Loucy (cell line): ENCODE measurements around the gene MICAL2.
"Not testable (repeated sequence)": the region's sequence is repeated elsewhere in the genome, so short reads cannot be mapped to it uniquely, and the experiment has no call there.

Source experiments
- H2AFZ ChIP-seq: fragments of 200-600 bp; sonication (generic); 2 replicates; pipeline ENCODE4 v1.6.0; 2016; ENCODE audit warnings: antibody characterized with exemption, mild to moderate bottlenecking, low read length, moderate library complexity
- H3F3A ChIP-seq: fragments of 200-600 bp; 2 replicates; pipeline ENCODE4 v1.6.0; 2016; ENCODE audit warnings: antibody characterized with exemption, low read depth, mild to moderate bottlenecking
- H3K27me3 ChIP-seq: fragments of 200-600 bp; sonication (generic); 2 replicates; pipeline ENCODE4 v1.6.1; 2014; ENCODE audit warnings: low read length, mild to moderate bottlenecking; ENCODE audit not compliant: insufficient read depth, poor library complexity, severe bottlenecking
- H3K36me3 ChIP-seq: fragments of 200-600 bp; sonication (generic); 2 replicates; pipeline ENCODE4 v1.6.1; 2016; ENCODE audit warnings: low read length; ENCODE audit not compliant: insufficient read depth
- H3K4me1 ChIP-seq: fragments of 200-600 bp; sonication (generic); 2 replicates; pipeline ENCODE4 v1.5.1; 2014; ENCODE audit warnings: low read length, mild to moderate bottlenecking; ENCODE audit not compliant: insufficient read depth, poor library complexity, severe bottlenecking
- H3K4me2 ChIP-seq: fragments of 200-600 bp; sonication (generic); 2 replicates; pipeline ENCODE4 v1.6.0; 2014; ENCODE audit warnings: antibody characterized with exemption, low read length, low read depth, mild to moderate bottlenecking; ENCODE audit not compliant: poor library complexity, severe bottlenecking
- H3K4me3 ChIP-seq: fragments of 200-600 bp; sonication (generic); 2 replicates; pipeline ENCODE4 v1.5.1; 2014; ENCODE audit warnings: low read length, mild to moderate bottlenecking, mixed read lengths; ENCODE audit not compliant: poor library complexity, severe bottlenecking
- H3K79me2 ChIP-seq: fragments of 200-600 bp; sonication (generic); 2 replicates; pipeline ENCODE4 v1.6.1; 2014; ENCODE audit warnings: low read length; ENCODE audit not compliant: insufficient read depth
- H3K9ac ChIP-seq: fragments of 200-600 bp; sonication (generic); 2 replicates; pipeline ENCODE4 v1.6.0; 2014; ENCODE audit warnings: mild to moderate bottlenecking, low read depth, low read length, moderate library complexity; ENCODE audit not compliant: poor library complexity, severe bottlenecking
- H3K9me2 ChIP-seq: fragments of 200-600 bp; sonication (generic); replicated peaks from 2 replicates; pipeline ENCODE4 v1.6.1; 2016; ENCODE audit warnings: low read depth, low read length, mixed read lengths
- H3K9me3 ChIP-seq: fragments of 200-600 bp; sonication (generic); 2 replicates; pipeline ENCODE4 v1.6.1; 2014; ENCODE audit warnings: mild to moderate bottlenecking, antibody characterized with exemption, low read length, low read depth; ENCODE audit not compliant: insufficient read depth
- H4K20me1 ChIP-seq: fragments of 200-600 bp; sonication (generic); 2 replicates; pipeline ENCODE4 v1.6.0; 2014; ENCODE audit warnings: antibody characterized with exemption, low read length, mild to moderate bottlenecking; ENCODE audit not compliant: insufficient read depth, poor library complexity, severe bottlenecking
- CTCF ChIP-seq: fragments of 200-600 bp; sonication (generic); conservative IDR thresholded peaks from 2 replicates; pipeline ENCODE4 v1.5.1; 2014; ENCODE audit warnings: mild to moderate bottlenecking, antibody characterized with exemption, low read length
- EZH2phosphoT487 ChIP-seq: fragments of 200-600 bp; IDR thresholded peaks from 2 replicates; pipeline ENCODE4 v1.6.1; 2018; ENCODE audit warnings: antibody characterized with exemption, mild to moderate bottlenecking, moderate library complexity, borderline replicate concordance

Gene MICAL2

GRCh38 chr11:12142909-12143308, 32.5 kb downstream of the MICAL2 start:
- no peaks in the 10 kb centered on the region for H3F3A ChIP-seq
- H4K20me1 ChIP-seq = no peaks in the 10 kb centered on the region
- H3K9me2 ChIP-seq = no peaks in the 10 kb centered on the region
- no peak overlapping the region for H3K9ac ChIP-seq
- H2AFZ ChIP-seq = peak overlapping the region; percentile 43; the same call in 1 of the 2 replicates
- no peaks in the 10 kb centered on the region for H3K79me2 ChIP-seq
- TF ChIP-seq CTCF = no peak
- no peak for TF ChIP-seq EZH2phosphoT487
- no peaks in the 10 kb centered on the region for H3K36me3 ChIP-seq
- no peak overlapping the region for H3K4me3 ChIP-seq
- no peaks in the 10 kb centered on the region for H3K9me3 ChIP-seq
- no peaks in the 10 kb centered on the region for H3K27me3 ChIP-seq
- H3K4me1 ChIP-seq = peaks cover 45% of the 10 kb centered on the region
- no peak overlapping the region for H3K4me2 ChIP-seq

- H2AFZ ChIP-seq = no peak overlapping the region
- peak overlapping the region; percentile 21 for H3K4me2 ChIP-seq
- H3K27me3 ChIP-seq = no peaks in the 10 kb centered on the region
- TF ChIP-seq CTCF (no peak), EZH2phosphoT487 (no peak)
- peak overlapping the region; percentile 14 for H3K9ac ChIP-seq
- no peak overlapping the region for H3K4me3 ChIP-seq
- H3F3A ChIP-seq = no peaks in the 10 kb centered on the region
- no peaks in the 10 kb centered on the region for H3K9me2 ChIP-seq
- no peaks in the 10 kb centered on the region for H4K20me1 ChIP-seq
- H3K9me3 ChIP-seq = no peaks in the 10 kb centered on the region
- H3K36me3 ChIP-seq = no peaks in the 10 kb centered on the region
- H3K4me1 ChIP-seq = peaks cover 45% of the 10 kb centered on the region
- no peaks in the 10 kb centered on the region for H3K79me2 ChIP-seq
These were observed 33.3 kb downstream of the MICAL2 start for GRCh38 chr11:12143461-12144258.

GRCh38 chr11:12144330-12145174, 34.2 kb downstream of the MICAL2 start:
- Histone ChIP-seq H3K36me3 (no peaks in the 10 kb centered on the region), H3F3A (no peaks in the 10 kb centered on the region), H3K4me2 (peak overlapping the region; percentile 21), H4K20me1 (no peaks in the 10 kb centered on the region), H3K4me1 (peaks cover 52% of the 10 kb centered on the region), H3K9ac (peak overlapping the region; percentile 14), H2AFZ (no peak overlapping the region), H3K4me3 (no peak overlapping the region), H3K79me2 (no peaks in the 10 kb centered on the region), H3K9me2 (no peaks in the 10 kb centered on the region), H3K9me3 (no peaks in the 10 kb centered on the region), H3K27me3 (no peaks in the 10 kb centered on the region)
- TF ChIP-seq CTCF = no peak
- TF ChIP-seq EZH2phosphoT487 = no peak

GRCh38 chr11:12146678-12147077, 36.3 kb downstream of the MICAL2 start:
- H3F3A ChIP-seq, H3K4me3 ChIP-seq, H3K4me2 ChIP-seq, H3K9me2 ChIP-seq, H3K36me3 ChIP-seq, H2AFZ ChIP-seq, H4K20me1 ChIP-seq, H3K27me3 ChIP-seq, H3K9me3 ChIP-seq, H3K79me2 ChIP-seq, H3K9ac ChIP-seq: not testable (repeated sequence)
- peaks cover 48% of the 10 kb centered on the region for H3K4me1 ChIP-seq
